ENCODE data around the gene DUSP7. TPM values are rescaled to one million over a fixed set of nuclear protein-coding genes. Genes with fewer than 3 reads are reported as not detected.

The DUSP7 gene
- total RNA-seq, 1 experiment from 2014 or later: 13.1 TPM

DNA sequence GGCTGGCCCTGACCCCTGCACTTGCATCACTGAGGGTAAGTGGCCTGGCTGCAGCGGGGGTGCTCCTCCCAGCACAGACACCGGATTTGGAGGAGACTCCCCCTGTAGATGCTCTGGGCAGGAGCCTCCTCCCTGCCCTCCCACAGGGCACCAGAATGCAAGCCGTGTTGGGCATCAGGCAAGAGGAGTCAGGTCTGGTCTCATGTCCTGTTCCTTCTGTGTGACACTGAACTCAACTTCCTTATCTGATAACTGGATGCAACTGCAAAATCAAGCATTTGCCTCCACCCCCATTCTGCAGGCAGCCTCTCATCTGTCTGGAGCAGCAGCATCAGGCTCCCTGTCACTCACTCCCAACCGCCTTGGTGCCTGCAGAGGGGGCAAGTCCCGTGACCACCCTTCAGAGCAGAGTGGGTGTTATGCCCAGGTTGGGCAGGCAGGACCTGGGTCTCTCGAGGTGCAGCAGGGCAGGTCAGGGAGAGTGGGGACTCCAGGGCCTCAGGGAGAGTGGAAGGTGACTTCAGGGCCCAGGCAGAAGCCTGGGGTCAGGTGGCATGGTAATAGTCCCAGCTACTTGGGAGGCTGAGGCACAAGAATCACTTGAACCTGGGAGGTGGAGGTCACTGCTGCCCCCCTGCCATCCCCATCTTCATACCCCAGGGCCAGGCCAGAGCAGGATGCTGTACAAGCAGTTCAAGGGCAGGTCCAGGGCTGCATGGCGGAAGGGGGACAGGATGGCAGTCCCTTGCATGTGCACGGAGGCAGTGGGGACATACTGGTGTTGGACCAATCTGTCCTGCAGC is 50.2 kb downstream of the DUSP7 start:
- TF ChIP-seq TCF7L2 (IDR thresholded peaks at IDR 0.05; ENCODE audit: low read depth, low read length): no peak
- TF ChIP-seq, protein P1, sequence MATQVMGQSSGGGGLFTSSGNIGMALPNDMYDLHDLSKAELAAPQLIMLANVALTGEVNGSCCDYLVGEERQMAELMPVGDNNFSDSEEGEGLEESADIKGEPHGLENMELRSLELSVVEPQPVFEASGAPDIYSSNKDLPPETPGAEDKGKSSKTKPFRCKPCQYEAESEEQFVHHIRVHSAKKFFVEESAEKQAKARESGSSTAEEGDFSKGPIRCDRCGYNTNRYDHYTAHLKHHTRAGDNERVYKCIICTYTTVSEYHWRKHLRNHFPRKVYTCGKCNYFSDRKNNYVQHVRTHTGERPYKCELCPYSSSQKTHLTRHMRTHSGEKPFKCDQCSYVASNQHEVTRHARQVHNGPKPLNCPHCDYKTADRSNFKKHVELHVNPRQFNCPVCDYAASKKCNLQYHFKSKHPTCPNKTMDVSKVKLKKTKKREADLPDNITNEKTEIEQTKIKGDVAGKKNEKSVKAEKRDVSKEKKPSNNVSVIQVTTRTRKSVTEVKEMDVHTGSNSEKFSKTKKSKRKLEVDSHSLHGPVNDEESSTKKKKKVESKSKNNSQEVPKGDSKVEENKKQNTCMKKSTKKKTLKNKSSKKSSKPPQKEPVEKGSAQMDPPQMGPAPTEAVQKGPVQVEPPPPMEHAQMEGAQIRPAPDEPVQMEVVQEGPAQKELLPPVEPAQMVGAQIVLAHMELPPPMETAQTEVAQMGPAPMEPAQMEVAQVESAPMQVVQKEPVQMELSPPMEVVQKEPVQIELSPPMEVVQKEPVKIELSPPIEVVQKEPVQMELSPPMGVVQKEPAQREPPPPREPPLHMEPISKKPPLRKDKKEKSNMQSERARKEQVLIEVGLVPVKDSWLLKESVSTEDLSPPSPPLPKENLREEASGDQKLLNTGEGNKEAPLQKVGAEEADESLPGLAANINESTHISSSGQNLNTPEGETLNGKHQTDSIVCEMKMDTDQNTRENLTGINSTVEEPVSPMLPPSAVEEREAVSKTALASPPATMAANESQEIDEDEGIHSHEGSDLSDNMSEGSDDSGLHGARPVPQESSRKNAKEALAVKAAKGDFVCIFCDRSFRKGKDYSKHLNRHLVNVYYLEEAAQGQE (IDR thresholded peaks at IDR 0.05; ENCODE audit: insufficient read depth in 1 of 2, low read depth in 2 of 2, low read length in 1 of 2): no peak
- no peak for TF ChIP-seq POLR2AphosphoS5 (IDR thresholded peaks at IDR 0.05; ENCODE audit: low read depth, low read length)
- TF ChIP-seq, protein P2, sequence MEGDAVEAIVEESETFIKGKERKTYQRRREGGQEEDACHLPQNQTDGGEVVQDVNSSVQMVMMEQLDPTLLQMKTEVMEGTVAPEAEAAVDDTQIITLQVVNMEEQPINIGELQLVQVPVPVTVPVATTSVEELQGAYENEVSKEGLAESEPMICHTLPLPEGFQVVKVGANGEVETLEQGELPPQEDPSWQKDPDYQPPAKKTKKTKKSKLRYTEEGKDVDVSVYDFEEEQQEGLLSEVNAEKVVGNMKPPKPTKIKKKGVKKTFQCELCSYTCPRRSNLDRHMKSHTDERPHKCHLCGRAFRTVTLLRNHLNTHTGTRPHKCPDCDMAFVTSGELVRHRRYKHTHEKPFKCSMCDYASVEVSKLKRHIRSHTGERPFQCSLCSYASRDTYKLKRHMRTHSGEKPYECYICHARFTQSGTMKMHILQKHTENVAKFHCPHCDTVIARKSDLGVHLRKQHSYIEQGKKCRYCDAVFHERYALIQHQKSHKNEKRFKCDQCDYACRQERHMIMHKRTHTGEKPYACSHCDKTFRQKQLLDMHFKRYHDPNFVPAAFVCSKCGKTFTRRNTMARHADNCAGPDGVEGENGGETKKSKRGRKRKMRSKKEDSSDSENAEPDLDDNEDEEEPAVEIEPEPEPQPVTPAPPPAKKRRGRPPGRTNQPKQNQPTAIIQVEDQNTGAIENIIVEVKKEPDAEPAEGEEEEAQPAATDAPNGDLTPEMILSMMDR (IDR thresholded peaks at IDR 0.05): no peak
- no peak for TF ChIP-seq SIN3A (IDR thresholded peaks at IDR 0.05; ENCODE audit: borderline replicate concordance, insufficient read depth, low read depth, low read length)
- no peak for ATAC-seq
- no peaks in the 10 kb centered on the region for H3K36me3 ChIP-seq (ENCODE audit: control insufficient read depth, insufficient read depth, low read length)
- H3K4me3 ChIP-seq (ENCODE audit: low read depth in 2 of 2, low read length in 2 of 2): no peak overlapping the region
- H3K4me1 ChIP-seq (ENCODE audit: control insufficient read depth, insufficient read depth, low read length): no peaks in the 10 kb centered on the region; the same call in 1 of the 2 replicates
- in situ Hi-C loops (cut with HindIII; ENCODE audit: low pct_unique_long_range_greater_than_20kb, low sequenced_read_pairs) (no loop called here), intact Hi-C loops (cut with micrococcal nuclease; ENCODE audit: unreplicated experiment) (loop anchor here (10.0 kb wide), 1 partner anchor 49 kb away; the partner anchor contains the start of gene DUSP7)
- H3K27ac ChIP-seq (ENCODE audit: low read length): no peak overlapping the region
- DNase-seq (ENCODE audit: low read depth, low spot score): no peak
- no peaks in the 10 kb centered on the region for H3K27me3 ChIP-seq (ENCODE audit: control insufficient read depth, insufficient read depth, low read length)
- CTCF ChIA-PET: no interaction called here
- no TSS peak for BruUV-seq (replicated peaks)
- H3K9me3 ChIP-seq (ENCODE audit: control insufficient read depth, insufficient read depth, low read depth, low read length): no peaks in the 10 kb centered on the region
- POLR2A ChIA-PET: no interaction called here

DNA sequence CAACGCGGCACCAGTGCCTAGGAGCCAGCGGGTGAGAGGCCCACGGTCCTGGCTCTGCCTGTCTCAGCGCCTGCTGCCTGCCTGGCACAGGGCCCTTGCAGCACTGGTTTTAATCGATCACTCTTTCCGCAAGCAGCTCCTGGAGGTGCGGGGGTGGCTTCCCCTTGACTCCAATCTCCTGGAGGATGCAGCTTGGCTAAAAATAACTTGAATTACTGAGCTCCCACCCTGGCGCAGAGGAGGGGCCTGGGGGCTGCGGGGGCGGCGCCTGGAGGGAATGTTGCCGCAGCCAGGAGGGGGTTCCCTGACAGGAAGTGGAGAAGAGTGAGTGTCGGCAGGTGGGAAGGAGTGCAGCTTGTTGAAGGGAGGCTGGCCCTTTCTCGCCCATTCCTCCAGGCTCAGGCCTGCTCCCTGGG is 50.8 kb downstream of the DUSP7 start:
- in situ Hi-C loops (cut with HindIII; ENCODE audit: low pct_unique_long_range_greater_than_20kb, low sequenced_read_pairs): no loop called here
- no peak for TF ChIP-seq TCF7L2 (IDR thresholded peaks at IDR 0.05; ENCODE audit: low read depth, low read length)
- TF ChIP-seq SIN3A (IDR thresholded peaks at IDR 0.05; ENCODE audit: borderline replicate concordance, insufficient read depth, low read depth, low read length): no peak
- TF ChIP-seq POLR2AphosphoS5 (IDR thresholded peaks at IDR 0.05; ENCODE audit: low read depth, low read length): no peak
- TF ChIP-seq, protein P2 (IDR thresholded peaks at IDR 0.05): no peak
- TF ChIP-seq, protein P1 (IDR thresholded peaks at IDR 0.05; ENCODE audit: insufficient read depth in 1 of 2, low read depth in 2 of 2, low read length in 1 of 2): no peak
- H3K4me3 ChIP-seq (ENCODE audit: low read depth in 2 of 2, low read length in 2 of 2): no peak overlapping the region
- no peak for DNase-seq (ENCODE audit: low read depth, low spot score)
- BruUV-seq (replicated peaks): no TSS peak
- CTCF ChIA-PET: no interaction called here
- no peaks in the 10 kb centered on the region; the same call in 1 of the 2 replicates for H3K4me1 ChIP-seq (ENCODE audit: control insufficient read depth, insufficient read depth, low read length)
- no peaks in the 10 kb centered on the region for H3K9me3 ChIP-seq (ENCODE audit: control insufficient read depth, insufficient read depth, low read depth, low read length)
- intact Hi-C loops (cut with micrococcal nuclease; ENCODE audit: unreplicated experiment): loop anchor here (10.0 kb wide), 1 partner anchor 49 kb away; the partner anchor contains the start of gene DUSP7
- POLR2A ChIA-PET: no interaction called here
- ATAC-seq: no peak
- H3K27me3 ChIP-seq (ENCODE audit: control insufficient read depth, insufficient read depth, low read length): no peaks in the 10 kb centered on the region
- no peak overlapping the region for H3K27ac ChIP-seq (ENCODE audit: low read length)
- no peaks in the 10 kb centered on the region for H3K36me3 ChIP-seq (ENCODE audit: control insufficient read depth, insufficient read depth, low read length)
